ENCODE data around the gene ULK3. TPM values are rescaled to one million over a fixed set of nuclear protein-coding genes. Genes with fewer than 3 reads are reported as not detected.

The ULK3 gene
- total and polyA plus RNA-seq, 11 donors: 22.6 to 39.3 (median 29.3) TPM

- Histone ChIP-seq H3K27me3 (no peaks in the 10 kb centered on the region), H3K27ac (peak overlapping the region in 9 of 12 donors; percentile 27 to 81 (median 61)), H3K9me3 (no peaks in the 10 kb centered on the region), H3K4me1 (peaks cover 0 to 22% (median 0%) of the 10 kb centered on the region in 12 donors), H3K36me3 (no peaks in the 10 kb centered on the region), H3K4me3 (no peak overlapping the region)
- WGBS, 4 donors: 67 to 73% (median 71%) methylated on average over 10 of the region's 10 CpGs
- TF ChIP-seq POLR2A (IDR thresholded peaks at IDR 0.05): no peak
- TF ChIP-seq, protein P1, sequence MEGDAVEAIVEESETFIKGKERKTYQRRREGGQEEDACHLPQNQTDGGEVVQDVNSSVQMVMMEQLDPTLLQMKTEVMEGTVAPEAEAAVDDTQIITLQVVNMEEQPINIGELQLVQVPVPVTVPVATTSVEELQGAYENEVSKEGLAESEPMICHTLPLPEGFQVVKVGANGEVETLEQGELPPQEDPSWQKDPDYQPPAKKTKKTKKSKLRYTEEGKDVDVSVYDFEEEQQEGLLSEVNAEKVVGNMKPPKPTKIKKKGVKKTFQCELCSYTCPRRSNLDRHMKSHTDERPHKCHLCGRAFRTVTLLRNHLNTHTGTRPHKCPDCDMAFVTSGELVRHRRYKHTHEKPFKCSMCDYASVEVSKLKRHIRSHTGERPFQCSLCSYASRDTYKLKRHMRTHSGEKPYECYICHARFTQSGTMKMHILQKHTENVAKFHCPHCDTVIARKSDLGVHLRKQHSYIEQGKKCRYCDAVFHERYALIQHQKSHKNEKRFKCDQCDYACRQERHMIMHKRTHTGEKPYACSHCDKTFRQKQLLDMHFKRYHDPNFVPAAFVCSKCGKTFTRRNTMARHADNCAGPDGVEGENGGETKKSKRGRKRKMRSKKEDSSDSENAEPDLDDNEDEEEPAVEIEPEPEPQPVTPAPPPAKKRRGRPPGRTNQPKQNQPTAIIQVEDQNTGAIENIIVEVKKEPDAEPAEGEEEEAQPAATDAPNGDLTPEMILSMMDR (IDR thresholded peaks at IDR 0.05): no peak
- intact Hi-C loops (cut with DNase I): no loop called here
- peak in 4 of 5 donors; percentile 46 to 80 (median 70) for DNase-seq
- ATAC-seq: peak; percentile 34 to 70 (median 54)
Measured at GRCh38 chr15:74815121-74815934, 27.6 kb downstream of the ULK3 start.

DNA sequence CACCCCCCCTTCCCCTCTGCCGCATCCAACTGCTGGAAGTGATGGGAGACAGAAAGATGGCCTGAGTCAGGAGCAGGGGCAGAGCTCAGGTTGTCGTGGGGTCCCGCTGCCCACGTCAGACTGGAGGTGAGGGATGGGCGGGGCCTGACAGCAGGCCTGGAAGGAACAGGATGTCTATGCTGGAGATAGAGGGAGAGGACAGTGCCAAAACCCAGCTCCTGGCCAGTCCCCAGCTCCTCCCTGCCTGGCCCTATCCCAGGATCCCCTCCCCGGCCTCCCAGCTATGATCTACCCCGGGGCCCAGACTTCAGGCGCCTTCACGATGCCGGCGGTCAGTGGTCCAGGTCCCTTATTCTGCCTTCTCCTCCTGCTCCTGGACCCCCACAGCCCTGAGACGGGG, 30.4 kb downstream of the ULK3 start, which contains the start of gene LMAN1L:
LMAN1L (plus strand) TSS at position 303 of the 400 bp plus-strand sequence; CDS start at position 323, 20 bp downstream.
- Histone ChIP-seq H3K27ac (peak within 1 kb of the TSS in 1 of 12 donors; percentile 25), H3K9me3 (no peaks in the 10 kb centered on the region), H3K4me1 (peaks cover 0 to 21% (median 3%) of the 10 kb centered on the region in 12 donors), H3K27me3 (no peaks in the 10 kb centered on the region), H3K4me3 (no peak within 1 kb of the TSS), H3K36me3 (no peaks in the 10 kb centered on the region)
- intact Hi-C loops (cut with DNase I): no loop called here
- no peak for TF ChIP-seq POLR2A (IDR thresholded peaks at IDR 0.05)
- TF ChIP-seq, protein P1 (IDR thresholded peaks at IDR 0.05): no peak
- ATAC-seq (peak; percentile 38 to 55 (median 52)), DNase-seq (no peak)
- WGBS, 4 donors: 42 to 66% (median 47%) methylated on average over 6 to 12 of the region's 12 CpGs

- Histone ChIP-seq H3K4me3 (no peak overlapping the region), H3K27ac (no peak overlapping the region), H3K27me3 (no peaks in the 10 kb centered on the region), H3K4me1 (peaks cover 0 to 14% (median 0%) of the 10 kb centered on the region in 12 donors), H3K36me3 (peaks cover 0 to 3% (median 0%) of the 10 kb centered on the region in 9 donors), H3K9me3 (no peaks in the 10 kb centered on the region)
- no peak for TF ChIP-seq POLR2A (IDR thresholded peaks at IDR 0.05)
- TF ChIP-seq, protein P1 (IDR thresholded peaks at IDR 0.05): no peak
- intact Hi-C loops (cut with DNase I): no loop called here
- 94 to 96% (median 95%) methylated on average over 3 of the region's 3 CpGs for WGBS, 4 donors
- no peak for DNase-seq
- ATAC-seq: no peak
Measured at GRCh38 chr15:74809956-74810355, 33.0 kb downstream of the ULK3 start.

- ATAC-seq (no peak), DNase-seq (no peak)
- Histone ChIP-seq H3K4me1 (peaks cover 0 to 12% (median 0%) of the 10 kb centered on the region in 12 donors), H3K27me3 (no peaks in the 10 kb centered on the region), H3K36me3 (peaks cover 0 to 10% (median 0%) of the 10 kb centered on the region in 9 donors), H3K9me3 (no peaks in the 10 kb centered on the region), H3K4me3 (no peak overlapping the region), H3K27ac (no peak overlapping the region)
- 79 to 86% (median 81%) methylated on average over 5 of the region's 5 CpGs for WGBS, 4 donors
- intact Hi-C loops (cut with DNase I): no loop called here
- no peak for TF ChIP-seq POLR2A (IDR thresholded peaks at IDR 0.05)
- TF ChIP-seq, protein P1 (IDR thresholded peaks at IDR 0.05): no peak
Measured at GRCh38 chr15:74809242-74809641, 33.7 kb downstream of the ULK3 start.

Measured in heart left ventricle (tissue), 16 donors.